GM23338 (cell line): ENCODE results near the gene MANEA. TPM values are rescaled to one million over a fixed set of nuclear protein-coding genes. Genes with fewer than 3 reads are reported as not detected.

ENCODE experiments used
- ATAC-seq: fragments of 200-7000 bp; cut with Tn5 transposase; 3 replicates; pipeline ENCODE4 v1.9.1; 2020
- DNase-seq: peaks from one replicate; pipeline ENCODE4 v3.0.0-alpha.2; 2015; ENCODE audit warnings: low spot score
- H2AFZ ChIP-seq: fragments of 200-600 bp; sonication (generic); 2 replicates; pipeline ENCODE4 v1.8.0; 2016; ENCODE audit warnings: antibody characterized with exemption, mild to moderate bottlenecking, moderate library complexity
- H3F3A ChIP-seq: fragments of 200-600 bp; sonication (generic); replicated peaks from 2 replicates; pipeline ENCODE4 v1.8.0; 2017; ENCODE audit warnings: antibody characterized with exemption, mixed run types, low read depth
- H3K27ac ChIP-seq: fragments of 200-600 bp; sonication (generic); 2 replicates; pipeline ENCODE4 v1.6.1; 2016; ENCODE audit warnings: low read depth
- H3K27me3 ChIP-seq: fragments of 200-600 bp; sonication (generic); 2 replicates; pipeline ENCODE4 v1.8.0; 2016; ENCODE audit warnings: mild to moderate bottlenecking, mixed run types, moderate library complexity; ENCODE audit not compliant: insufficient read depth
- H3K36me3 ChIP-seq: fragments of 200-600 bp; sonication (generic); 2 replicates; pipeline ENCODE4 v1.8.0; 2016; ENCODE audit warnings: mild to moderate bottlenecking; ENCODE audit not compliant: insufficient read depth
- H3K4me1 ChIP-seq: fragments of 200-600 bp; sonication (generic); 2 replicates; pipeline ENCODE4 v1.8.0; 2016; ENCODE audit warnings: mild to moderate bottlenecking, moderate library complexity; ENCODE audit not compliant: insufficient read depth
- H3K4me2 ChIP-seq: fragments of 200-600 bp; sonication (generic); 2 replicates; pipeline ENCODE4 v1.7.1; 2017; ENCODE audit warnings: mixed run types
- H3K4me3 ChIP-seq: fragments of 200-600 bp; sonication (generic); 2 replicates; pipeline ENCODE4 v1.6.1; 2016; ENCODE audit warnings: mixed run types
- H3K79me2 ChIP-seq: fragments of 200-600 bp; sonication (generic); replicated peaks from 2 replicates; pipeline ENCODE4 v1.8.0; 2017; ENCODE audit warnings: mild to moderate bottlenecking; ENCODE audit not compliant: insufficient read depth
- H3K9me2 ChIP-seq: fragments of 200-600 bp; sonication (generic); 2 replicates; pipeline ENCODE4 v1.8.0; 2017; ENCODE audit not compliant: insufficient read depth
- H4K20me1 ChIP-seq: fragments of 200-600 bp; sonication (generic); replicated peaks from 2 replicates; pipeline ENCODE4 v1.8.0; 2017; ENCODE audit warnings: mild to moderate bottlenecking; ENCODE audit not compliant: insufficient read depth
- H3K27ac Mint-ChIP-seq: 2 replicates; pipeline ENCODE4 v1.8.0; 2020; ENCODE audit warnings: inconsistent platforms, mild to moderate bottlenecking, moderate library complexity, mixed read lengths
- H3K27me3 Mint-ChIP-seq: 3 replicates; pipeline ENCODE4 v1.8.0; 2022; ENCODE audit warnings: low read depth, mild to moderate bottlenecking, moderate library complexity, mixed read lengths, inconsistent platforms; ENCODE audit not compliant: insufficient read depth, poor library complexity
- H3K36me3 Mint-ChIP-seq: 3 replicates; pipeline ENCODE4 v1.8.0; 2021; ENCODE audit warnings: low read depth, mild to moderate bottlenecking, inconsistent platforms, moderate library complexity, mixed read lengths
- H3K4me1 Mint-ChIP-seq: 3 replicates; pipeline ENCODE4 v1.8.0; 2020; ENCODE audit warnings: mild to moderate bottlenecking, inconsistent platforms, mixed read lengths
- H3K4me3 Mint-ChIP-seq: 3 replicates; pipeline ENCODE4 v1.8.0; 2021; ENCODE audit warnings: moderate library complexity, mild to moderate bottlenecking, inconsistent platforms, mixed read lengths
- H3K9me3 Mint-ChIP-seq: 3 replicates; pipeline ENCODE4 v1.8.0; 2020; ENCODE audit warnings: moderate library complexity, mild to moderate bottlenecking, inconsistent platforms, mixed read lengths
- CREB1 ChIP-seq: fragments of 250-450 bp; sonication (Bioruptor Pico); IDR thresholded peaks from 2 replicates; pipeline ENCODE4 v1.5.0; 2020; ENCODE audit warnings: low read depth, mild to moderate bottlenecking, moderate library complexity
- CTCF ChIP-seq, 2 experiments: fragments of 200-600 bp in 1 of 2; sonication (generic) in 1 of 2; conservative IDR thresholded peaks; 2 replicates each; pipeline versions ENCODE4 v1.5.1 to v1.6.1; 2016 to 2017; ENCODE audit warnings: antibody characterized with exemption in 2 of 2, low read depth in 2 of 2, mild to moderate bottlenecking in 2 of 2, moderate library complexity in 1 of 2
- ETS1 ChIP-seq: IDR thresholded peaks from 2 replicates; pipeline ENCODE4 v1.6.1; 2016; ENCODE audit warnings: antibody characterized with exemption
- EZH2 ChIP-seq: fragments of 200-600 bp; sonication (generic); IDR thresholded peaks from one replicate; pipeline ENCODE4 v1.8.0; 2017; ENCODE audit warnings: antibody characterized with exemption, mild to moderate bottlenecking, low read depth; ENCODE audit not compliant: unreplicated experiment
- EZH2phosphoT487 ChIP-seq: fragments of 200-600 bp; sonication (generic); IDR thresholded peaks from one replicate; pipeline ENCODE4 v1.8.1; 2018; ENCODE audit warnings: antibody characterized with exemption; ENCODE audit not compliant: unreplicated experiment
- JUNB ChIP-seq: IDR thresholded peaks from one replicate; pipeline ENCODE4 v1.6.1; 2016; ENCODE audit warnings: antibody characterized with exemption; ENCODE audit not compliant: unreplicated experiment
- NANOG ChIP-seq: IDR thresholded peaks from 2 replicates; pipeline ENCODE4 v1.6.1; 2016; ENCODE audit warnings: antibody characterized with exemption, borderline replicate concordance
- REST ChIP-seq: IDR thresholded peaks from one replicate; pipeline ENCODE4 v1.6.1; 2018; ENCODE audit warnings: antibody characterized with exemption; ENCODE audit not compliant: unreplicated experiment
- STAT1 ChIP-seq: IDR thresholded peaks from one replicate; pipeline ENCODE4 v1.6.1; 2016; ENCODE audit warnings: antibody characterized with exemption; ENCODE audit not compliant: unreplicated experiment
- ZNF114 ChIP-seq: fragments of 250-450 bp; sonication (Bioruptor Pico); IDR thresholded peaks from 2 replicates; pipeline ENCODE4 v1.5.0; 2020; ENCODE audit warnings: mild to moderate bottlenecking, moderate library complexity
- ZNF331 ChIP-seq: fragments of 250-450 bp; sonication (Bioruptor Pico); IDR thresholded peaks from 2 replicates; pipeline ENCODE4 v1.5.0; 2020; ENCODE audit warnings: low read depth, mild to moderate bottlenecking, moderate library complexity
- ZNF462 ChIP-seq: fragments of 250-450 bp; sonication (Bioruptor Pico); IDR thresholded peaks from 2 replicates; pipeline ENCODE4 v1.5.0; 2020; ENCODE audit warnings: mild to moderate bottlenecking, moderate library complexity
- polyA plus RNA-seq: library from polyadenylated mRNA; unstranded; fragments of >200 nt; fragmentation: Nextera tagmentation; extraction: Ambion mirVana; gene quantifications from 2 replicates; pipeline ENCODE4 v1.2.1, GENCODE V29; 2016
- total RNA-seq: library from RNA; depleted of rRNA; stranded (reverse); fragments of >200 nt; shearing (Covaris generic); gene quantifications from 2 replicates; pipeline ENCODE4 v1.2.3, GENCODE V29; 2014

The MANEA gene
- total and polyA plus RNA-seq, 2 experiments from 2014 or later, result 4.8 to 9.8 TPM

- TF ChIP-seq ZNF462 (CRISPR knock-in tag) (no peak), EZH2phosphoT487 (no peak), ZNF114 (CRISPR knock-in tag) (no peak), EZH2 (no peak)
These were observed 10.7 kb downstream of the MANEA start (continued) for GRCh38 chr6:95587989-95588388.

GRCh38 chr6:95589067-95589466 lies 11.7 kb downstream of the MANEA start:
- Mint-ChIP-seq H3K4me3 (no peak overlapping the region), H3K9me3 (peaks cover 13% of the 10 kb centered on the region), H3K27ac (no peak overlapping the region), H3K4me1 (peaks cover 5% of the 10 kb centered on the region; the same call in 1 of the 3 replicates), H3K27me3 (no peaks in the 10 kb centered on the region), H3K36me3 (peaks cover 28% of the 10 kb centered on the region)
- Histone ChIP-seq H3K27me3 (no peaks in the 10 kb centered on the region), H3K27ac (no peak overlapping the region), H3K36me3 (0 out of 2 replicates have a peak, but pooled peaks cover 12% of the 10 kb centered on the region), H3K9me2 (no peaks in the 10 kb centered on the region), H3F3A (no peaks in the 10 kb centered on the region), H3K4me1 (no peaks in the 10 kb centered on the region), H4K20me1 (no peaks in the 10 kb centered on the region), H2AFZ (no peak overlapping the region), H3K4me2 (no peak overlapping the region), H3K4me3 (no peak overlapping the region), H3K79me2 (peaks cover 47% of the 10 kb centered on the region)
- ATAC-seq, result no peak
- TF ChIP-seq ETS1 (no peak), NANOG (no peak), REST (no peak), EZH2phosphoT487 (no peak), CREB1 (CRISPR knock-in tag) (no peak), JUNB (no peak), ZNF331 (no peak), STAT1 (no peak), ZNF114 (CRISPR knock-in tag) (no peak), CTCF (conservative IDR thresholded peaks at IDR 0.05; ENCODE audit: low read depth in 2 of 2) (no peak)
- no peak for DNase-seq
